T-helper 2 cell treated with Interferon-gamma antibody and Interleukin-4, amounts not matched to agents 5 μg/mL and 100 μg/mL, for 36 hours (primary cell): Measurements from ENCODE around the gene HYAL3.

Experiments used
- DNase-seq: peaks from one replicate; pipeline ENCODE4 v3.0.0; 2021; ENCODE audit warnings: low spot score
- H3K27ac Mint-ChIP-seq: one replicate; pipeline ENCODE4 v1.8.0; 2021; ENCODE audit warnings: mild to moderate bottlenecking, mixed read lengths
- H3K27me3 Mint-ChIP-seq: one replicate; pipeline ENCODE4 v1.8.0; 2021; ENCODE audit warnings: low read depth, mixed read lengths
- H3K36me3 Mint-ChIP-seq: one replicate; pipeline ENCODE4 v1.8.0; 2021; ENCODE audit warnings: low read depth, mixed read lengths
- H3K4me1 Mint-ChIP-seq: one replicate; pipeline ENCODE4 v1.8.0; 2021; ENCODE audit warnings: low read depth, mixed read lengths
- H3K4me3 Mint-ChIP-seq: one replicate; pipeline ENCODE4 v1.8.0; 2022; ENCODE audit warnings: mild to moderate bottlenecking, moderate library complexity, mixed read lengths
- H3K9me3 Mint-ChIP-seq: one replicate; pipeline ENCODE4 v1.8.0; 2021; ENCODE audit warnings: mixed read lengths

The HYAL3 gene

DNA sequence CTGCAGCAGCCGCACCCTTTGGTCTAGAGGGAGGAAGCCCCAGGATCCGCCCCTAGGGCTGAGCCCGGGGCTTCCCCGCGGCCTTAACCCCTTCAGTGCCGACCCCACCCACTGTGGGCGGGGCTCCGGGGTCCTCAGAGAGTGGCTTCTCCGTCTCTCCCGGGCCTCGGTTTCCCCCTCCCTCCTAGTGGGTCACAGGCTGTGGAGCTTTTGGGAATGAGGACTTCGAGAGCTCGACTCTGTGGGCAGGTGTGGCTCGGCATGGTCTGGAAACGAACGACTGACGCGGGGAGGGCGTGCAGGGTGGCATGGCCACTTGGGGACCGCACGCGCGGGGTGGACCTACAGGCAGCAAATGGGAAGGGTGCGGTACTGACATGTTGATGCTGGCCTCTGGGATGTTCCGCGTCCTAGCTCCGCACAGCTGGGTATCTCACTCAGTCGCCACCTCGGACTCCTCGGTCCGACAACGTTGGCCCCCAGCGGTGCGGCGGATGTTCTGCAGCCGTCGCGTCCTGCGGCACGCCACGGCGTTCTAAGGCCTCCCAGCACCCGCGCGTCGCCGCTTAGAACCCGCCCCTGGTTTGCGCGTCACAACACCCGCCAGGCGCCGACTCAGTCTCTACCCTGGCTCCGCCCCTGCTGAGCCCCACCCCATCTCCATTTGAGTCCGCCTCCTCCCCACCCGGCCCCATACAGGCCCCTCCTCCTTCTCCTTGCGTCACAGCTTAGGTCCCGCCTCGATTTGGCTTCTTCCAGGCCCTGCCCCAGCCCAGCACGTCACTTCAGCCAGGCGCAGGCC, at the start of gene HYAL3, which contains the start of gene NAA80:
TSS of gene HYAL3 (minus strand) at position 570 of the 802 bp plus-strand sequence. CDS start 3,803 bp downstream, outside the sequence.
TSS of gene NAA80 (minus strand) at position 570 of the 802 bp plus-strand sequence. CDS start 1,942 bp downstream, outside the sequence.
- Mint-ChIP-seq H3K4me1 (peaks cover 22% of the 10 kb centered on the region), H3K9me3 (no peaks in the 10 kb centered on the region), H3K27ac (peak within 1 kb of the TSS; percentile 99), H3K27me3 (no peaks in the 10 kb centered on the region), H3K36me3 (peaks cover 2% of the 10 kb centered on the region), H3K4me3 (peak within 1 kb of the TSS; percentile 98)
- peak; percentile 98 for DNase-seq

DNA sequence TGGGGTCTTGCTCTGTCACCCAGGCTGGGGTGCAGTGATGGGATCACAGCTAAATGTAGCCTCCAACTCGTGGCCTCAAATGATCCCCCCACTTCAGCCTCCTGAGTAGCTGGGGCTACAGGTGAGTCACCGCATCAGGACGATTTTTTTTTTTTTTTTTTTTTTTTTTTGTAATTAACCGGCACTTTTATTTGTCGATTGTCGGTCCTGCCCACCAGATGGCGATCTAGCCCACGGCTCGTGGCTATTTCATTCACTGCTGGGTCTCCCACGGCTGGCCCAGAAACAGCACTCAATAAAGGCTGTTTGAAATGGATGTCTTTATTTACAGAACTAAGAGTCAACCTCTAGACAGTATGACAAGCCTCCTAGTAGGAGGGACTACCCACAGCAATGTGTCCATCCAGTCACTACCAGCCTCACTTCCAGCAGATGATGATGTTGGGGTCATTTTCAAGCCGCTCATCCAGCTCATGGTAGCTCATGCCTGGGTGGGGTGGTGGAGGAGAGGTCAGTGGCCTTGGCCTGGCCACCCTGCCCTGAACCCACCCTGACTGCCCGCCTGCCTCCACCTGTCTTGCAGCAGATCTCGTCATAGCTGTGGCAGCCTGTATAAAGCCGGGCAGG, 48.1 kb upstream of the HYAL3 start:
- Mint-ChIP-seq H3K27me3 (no peaks in the 10 kb centered on the region), H3K9me3 (no peaks in the 10 kb centered on the region), H3K27ac (peak overlapping the region; percentile 78), H3K4me3 (peak overlapping the region; percentile 24), H3K4me1 (peaks cover 50% of the 10 kb centered on the region), H3K36me3 (peaks cover 34% of the 10 kb centered on the region)
- DNase-seq: peak; percentile 56

- H3K27me3 Mint-ChIP-seq: no peaks in the 10 kb centered on the region
- H3K36me3 Mint-ChIP-seq: peaks cover 26% of the 10 kb centered on the region
- H3K4me1 Mint-ChIP-seq: peaks cover 56% of the 10 kb centered on the region
- peak within 1 kb of the TSS; percentile 90 for H3K4me3 Mint-ChIP-seq
- no peaks in the 10 kb centered on the region for H3K9me3 Mint-ChIP-seq
- peak; percentile 83 for DNase-seq
- H3K27ac Mint-ChIP-seq: peak within 1 kb of the TSS; percentile 87
Observed at GRCh38 chr3:50345586-50346234, 46.5 kb upstream of the HYAL3 start, which contains the start of gene ZMYND10. ZMYND10 (minus strand) TSS chr3:50345732; CDS start chr3:50345579, 153 bp downstream.

- Mint-ChIP-seq H3K4me3 (peak overlapping the region; percentile 10), H3K36me3 (peaks cover 23% of the 10 kb centered on the region), H3K9me3 (no peaks in the 10 kb centered on the region), H3K27ac (no peak overlapping the region), H3K27me3 (no peaks in the 10 kb centered on the region), H3K4me1 (peaks cover 50% of the 10 kb centered on the region)
- no peak for DNase-seq
Observed at GRCh38 chr3:50345008-50345407, 45.8 kb upstream of the HYAL3 start.

DNA sequence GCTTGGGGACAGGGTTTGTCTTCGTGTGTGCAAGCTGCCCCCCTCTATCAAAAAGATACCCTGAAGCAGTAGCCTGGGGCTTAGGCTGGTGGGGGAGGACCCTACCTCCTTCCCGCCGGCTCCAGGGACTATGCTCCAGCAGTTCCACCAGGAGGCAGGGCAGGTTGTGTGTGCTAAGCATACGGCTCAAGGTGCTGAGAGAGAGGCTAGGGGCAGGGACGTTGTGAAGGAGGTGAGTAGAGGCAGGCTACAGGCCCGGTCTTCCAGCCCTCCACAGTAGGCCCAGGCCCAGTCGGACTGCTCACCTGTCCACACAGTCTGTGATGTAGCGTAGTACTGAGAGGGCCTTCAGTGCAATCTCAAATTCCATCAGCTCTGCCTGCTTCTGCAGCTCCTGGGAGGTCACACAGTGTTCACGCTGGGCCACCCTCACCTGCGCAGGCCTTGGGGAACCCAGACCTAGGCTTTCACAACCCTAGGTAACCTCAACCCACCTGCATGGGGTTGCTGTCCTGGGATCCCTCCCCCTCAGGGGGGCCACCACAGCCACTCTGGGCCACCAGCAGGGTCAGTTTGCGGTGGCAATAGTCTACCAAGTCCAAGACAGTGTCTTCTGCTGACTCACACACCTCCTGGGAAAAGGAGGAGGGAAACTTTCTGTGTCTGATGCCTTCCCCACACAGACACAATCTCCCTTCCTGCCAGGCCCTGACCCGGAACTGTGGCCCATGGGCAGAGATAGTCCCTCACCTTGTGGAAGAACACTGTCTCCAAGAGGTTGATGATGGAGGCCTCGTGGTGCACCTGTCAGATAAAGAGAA, 43.8 kb upstream of the HYAL3 start:
- H3K4me3 Mint-ChIP-seq: no peak overlapping the region
- DNase-seq: no peak
- peaks cover 45% of the 10 kb centered on the region for H3K4me1 Mint-ChIP-seq
- peak overlapping the region; percentile 68 for H3K27ac Mint-ChIP-seq
- no peaks in the 10 kb centered on the region for H3K27me3 Mint-ChIP-seq
- H3K9me3 Mint-ChIP-seq: no peaks in the 10 kb centered on the region
- H3K36me3 Mint-ChIP-seq: peaks cover 29% of the 10 kb centered on the region

GRCh38 chr3:50341996-50342650, 42.9 kb upstream of the HYAL3 start:
- DNase-seq: no peak
- Mint-ChIP-seq H3K4me3 (peak overlapping the region; percentile 86), H3K27ac (peak overlapping the region; percentile 94), H3K27me3 (no peaks in the 10 kb centered on the region), H3K9me3 (no peaks in the 10 kb centered on the region), H3K4me1 (peaks cover 40% of the 10 kb centered on the region), H3K36me3 (peaks cover 29% of the 10 kb centered on the region)

DNA sequence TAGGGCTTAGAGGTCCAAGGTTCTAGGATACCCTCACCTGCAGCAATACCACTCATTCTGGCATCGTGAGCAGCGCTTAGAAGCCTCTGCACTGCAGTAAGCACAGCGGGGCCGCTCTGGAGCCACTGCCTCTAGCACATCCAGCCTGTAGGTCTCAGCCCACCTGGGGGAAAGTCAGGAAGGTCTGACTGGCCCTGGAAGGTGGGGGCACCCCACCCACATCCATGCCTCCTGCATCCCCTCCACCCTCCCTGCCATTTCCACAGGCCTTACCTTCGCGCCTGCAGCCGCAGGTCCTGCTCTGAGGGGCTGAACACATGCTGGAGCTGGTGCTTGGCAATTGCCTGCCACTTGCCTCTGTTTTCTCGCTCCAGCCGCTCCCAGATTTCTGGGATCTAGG, 42.3 kb upstream of the HYAL3 start:
- Mint-ChIP-seq H3K27me3 (no peaks in the 10 kb centered on the region), H3K4me3 (peak overlapping the region; percentile 86), H3K4me1 (peaks cover 41% of the 10 kb centered on the region), H3K36me3 (peaks cover 32% of the 10 kb centered on the region), H3K9me3 (no peaks in the 10 kb centered on the region), H3K27ac (peak overlapping the region; percentile 94)
- no peak for DNase-seq

GRCh38 chr3:50340448-50341329, 41.5 kb upstream of the HYAL3 start, which contains the start of gene RASSF1:
RASSF1 (minus strand) TSS chr3:50340836; CDS start chr3:50340805, 31 bp downstream.
- Mint-ChIP-seq H3K4me1 (peaks cover 42% of the 10 kb centered on the region), H3K4me3 (peak within 1 kb of the TSS; percentile 96), H3K9me3 (no peaks in the 10 kb centered on the region), H3K27ac (peak within 1 kb of the TSS; percentile 97), H3K36me3 (peaks cover 41% of the 10 kb centered on the region), H3K27me3 (no peaks in the 10 kb centered on the region)
- peak; percentile 82 for DNase-seq

DNA sequence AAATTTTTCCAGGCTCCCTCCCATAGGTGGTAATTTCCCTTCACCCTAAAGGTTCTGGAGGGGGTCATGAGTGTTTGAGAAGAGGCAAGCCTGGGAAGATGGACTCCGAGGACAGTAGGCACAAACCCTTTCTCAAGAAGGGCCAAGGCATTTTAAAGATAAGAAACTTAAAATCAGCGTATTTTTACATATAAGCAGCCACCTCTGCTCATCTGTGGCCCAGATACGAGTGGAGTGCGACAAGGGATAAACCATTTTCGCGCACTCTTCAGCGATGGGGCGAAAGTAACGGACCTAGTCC, 40.9 kb upstream of the HYAL3 start:
- Mint-ChIP-seq H3K4me1 (peaks cover 47% of the 10 kb centered on the region), H3K36me3 (peaks cover 46% of the 10 kb centered on the region), H3K27ac (peak overlapping the region; percentile 97), H3K27me3 (no peaks in the 10 kb centered on the region), H3K9me3 (no peaks in the 10 kb centered on the region), H3K4me3 (peak overlapping the region; percentile 96)
- DNase-seq: no peak

GRCh38 chr3:50339485-50340146, 40.4 kb upstream of the HYAL3 start:
- Mint-ChIP-seq H3K27me3 (no peaks in the 10 kb centered on the region), H3K9me3 (no peaks in the 10 kb centered on the region), H3K4me1 (peaks cover 46% of the 10 kb centered on the region), H3K4me3 (peak overlapping the region; percentile 96), H3K27ac (peak overlapping the region; percentile 97), H3K36me3 (peaks cover 50% of the 10 kb centered on the region)
- no peak for DNase-seq

- Mint-ChIP-seq H3K27me3 (no peaks in the 10 kb centered on the region), H3K9me3 (no peaks in the 10 kb centered on the region), H3K27ac (peak overlapping the region; percentile 97), H3K4me1 (peaks cover 51% of the 10 kb centered on the region), H3K36me3 (peaks cover 57% of the 10 kb centered on the region), H3K4me3 (peak overlapping the region; percentile 96)
- no peak for DNase-seq
Observed at GRCh38 chr3:50338965-50339364, 39.8 kb upstream of the HYAL3 start.
